GM21529 (cell line): ENCODE data around the gene PIP4K2C.

Experiments used
- ATAC-seq: cut with Tn5 transposase; IDR thresholded peaks from one replicate; pipeline ENCODE4 v1.9.1; 2021; ENCODE audit not compliant: unreplicated experiment

The PIP4K2C gene

GRCh38 chr12:57590864-57591781, at the start of gene PIP4K2C:
PIP4K2C (plus strand) TSS chr12:57591192; CDS start chr12:57591290, 98 bp downstream.
- ATAC-seq: peak; percentile 96

GRCh38 chr12:57541717-57542116, 49.3 kb upstream of the PIP4K2C start:
- no peak for ATAC-seq

GRCh38 chr12:57543581-57543980, 47.4 kb upstream of the PIP4K2C start:
- ATAC-seq: no peak

DNA sequence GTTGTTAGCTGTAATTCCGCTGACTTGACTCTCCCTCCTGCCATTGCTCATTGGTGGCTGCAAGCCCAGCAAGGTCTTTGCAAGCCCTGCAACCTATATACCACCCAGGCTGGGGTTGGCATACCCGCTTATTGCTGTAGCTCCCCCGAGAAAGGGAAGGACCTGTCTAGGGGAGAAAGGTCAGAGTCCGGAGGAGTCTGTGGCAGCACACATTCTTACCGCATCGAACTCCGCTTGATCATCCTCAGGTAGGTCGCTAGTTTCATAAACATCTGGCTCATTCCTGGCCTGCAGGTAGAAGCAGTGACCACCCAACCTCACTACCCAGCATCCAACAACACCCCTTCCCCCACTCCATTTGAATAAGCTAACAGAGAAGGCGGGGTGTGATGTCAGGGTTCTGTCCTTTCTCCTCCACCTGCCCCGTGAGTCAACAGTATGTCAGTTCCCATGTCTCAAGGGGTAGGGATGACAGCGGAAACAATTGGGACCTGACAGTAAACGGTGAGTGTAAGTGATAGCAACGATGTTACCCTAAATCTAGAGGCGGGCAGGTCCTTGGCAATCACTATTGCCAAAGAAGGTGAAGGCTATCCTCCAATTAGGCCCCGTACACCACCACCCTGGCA, 45.1 kb upstream of the PIP4K2C start:
- no peak for ATAC-seq

GRCh38 chr12:57546438-57547287, 44.3 kb upstream of the PIP4K2C start, which contains the start of gene DCTN2:
DCTN2 (minus strand) TSS chr12:57547192; CDS start chr12:57547063, 129 bp downstream.
- peak; percentile 99 for ATAC-seq

- no peak for ATAC-seq
Measured at GRCh38 chr12:57547288-57548012, 43.5 kb upstream of the PIP4K2C start.

GRCh38 chr12:57548013-57548315, 43.0 kb upstream of the PIP4K2C start:
- no peak for ATAC-seq

- no peak for ATAC-seq
Measured at GRCh38 chr12:57548488-57548887, 42.5 kb upstream of the PIP4K2C start.

DNA sequence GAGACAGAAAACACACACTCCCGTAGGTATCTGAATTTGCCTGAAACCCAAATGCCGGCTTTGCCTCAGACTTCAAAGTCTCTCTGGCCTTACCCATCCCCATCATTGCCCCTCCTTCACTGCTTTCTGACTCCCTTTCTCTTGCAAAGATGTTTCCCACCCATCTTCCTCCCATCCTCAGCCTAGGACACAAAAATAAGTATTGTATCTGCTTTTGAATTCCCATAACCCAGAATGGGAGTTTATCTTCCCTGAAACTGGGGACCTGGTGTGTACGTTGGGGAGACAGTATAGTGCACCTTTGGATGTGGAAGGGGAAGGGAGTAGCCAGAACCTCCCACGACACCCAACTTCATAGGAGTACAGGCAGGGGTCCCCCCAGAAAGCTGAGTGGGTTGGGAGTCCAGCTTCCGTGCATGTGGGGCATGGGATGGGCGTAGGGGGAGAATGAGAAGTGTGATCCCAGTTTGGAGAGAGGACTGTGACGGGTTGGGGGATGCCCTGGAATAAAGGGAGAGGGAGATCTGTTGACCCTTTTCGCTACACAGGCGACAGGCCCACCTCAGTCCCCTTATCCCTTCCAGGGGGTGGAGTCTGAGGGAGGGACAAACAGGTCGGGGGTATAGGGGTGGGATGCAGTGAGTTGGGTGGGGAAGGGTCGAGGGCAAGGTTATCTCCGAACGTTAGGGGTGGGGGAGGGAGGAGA, 41.6 kb upstream of the PIP4K2C start:
- ATAC-seq: no peak

DNA sequence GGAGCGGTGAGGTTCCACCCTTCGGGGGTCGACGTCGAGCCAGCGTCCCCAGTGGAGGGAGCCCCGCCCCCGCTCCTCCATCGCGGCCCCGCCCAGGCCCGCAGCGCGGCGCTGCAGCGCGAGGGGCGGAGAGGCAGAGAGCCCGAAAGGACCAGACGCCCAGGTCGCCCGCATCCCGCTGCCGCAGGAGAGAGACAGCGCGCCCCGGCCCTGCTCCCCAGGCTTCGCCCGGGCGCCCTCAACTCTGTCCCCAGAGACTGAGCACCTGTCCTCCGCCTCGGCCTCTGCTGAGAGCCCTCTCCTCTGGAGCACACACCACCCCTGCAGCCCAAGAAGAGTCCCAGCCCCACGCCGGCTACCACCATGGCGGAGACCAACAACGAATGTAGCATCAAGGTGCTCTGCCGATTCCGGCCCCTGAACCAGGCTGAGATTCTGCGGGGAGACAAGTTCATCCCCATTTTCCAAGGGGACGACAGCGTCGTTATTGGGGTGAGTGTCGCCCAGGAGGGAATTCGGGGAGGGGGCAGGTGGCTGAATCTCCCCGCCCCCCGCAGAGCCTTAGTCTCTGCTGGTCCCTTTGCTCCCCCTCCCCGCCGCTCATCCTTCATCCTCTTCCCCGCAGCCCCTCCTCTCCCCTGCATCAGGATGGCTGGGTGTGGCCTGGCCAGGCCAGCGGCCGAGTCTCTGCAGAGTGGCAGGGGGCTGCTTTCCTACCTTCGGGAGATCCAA, 40.9 kb upstream of the PIP4K2C start, which contains the start of gene KIF5A:
KIF5A (plus strand) TSS at position 136 of the 732 bp plus-strand sequence; CDS start at position 364, 228 bp downstream.
- no peak for ATAC-seq

DNA sequence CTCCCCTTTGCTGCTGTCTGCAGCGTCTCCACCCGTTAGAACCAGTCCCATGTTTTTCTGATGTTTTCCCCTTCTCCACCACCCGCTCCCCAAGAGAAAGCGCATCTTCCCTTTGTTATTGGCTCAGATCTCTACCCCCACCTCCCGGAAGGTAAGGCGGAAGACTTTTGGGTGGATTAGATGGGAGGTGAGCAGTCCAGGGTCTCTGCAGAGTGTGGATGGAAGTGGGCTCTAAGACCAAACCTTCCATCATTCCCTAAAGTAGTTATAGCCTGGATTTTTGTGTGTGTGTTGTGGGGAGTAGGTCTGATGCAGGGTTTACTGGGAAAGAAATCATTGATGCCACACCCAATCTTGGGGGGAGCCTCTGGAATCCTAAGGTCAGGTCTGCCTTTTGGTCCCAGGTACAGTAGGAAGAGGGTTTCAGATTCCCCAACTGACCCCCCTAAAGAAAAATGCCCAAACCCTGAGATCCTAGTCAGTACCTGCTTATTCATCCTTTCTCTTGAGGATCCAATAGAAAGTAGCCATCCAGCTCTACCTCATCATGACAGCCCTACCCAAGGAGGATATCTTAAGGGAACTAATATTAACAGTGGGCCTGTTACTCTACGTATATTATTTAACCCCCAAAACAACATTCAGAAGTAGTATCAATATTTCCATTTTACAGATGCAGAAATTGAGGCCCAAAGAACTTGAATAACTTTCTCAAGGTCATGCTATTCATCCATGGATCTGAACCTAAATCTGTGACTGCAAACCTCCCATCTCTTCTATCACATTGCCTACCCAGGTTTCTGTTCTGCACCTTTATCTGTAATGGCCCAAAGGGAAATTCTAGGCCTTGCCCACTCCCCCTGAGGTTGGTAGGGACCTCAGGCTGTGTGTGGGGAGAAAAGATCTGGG, 40.1 kb upstream of the PIP4K2C start:
- ATAC-seq: no peak

DNA sequence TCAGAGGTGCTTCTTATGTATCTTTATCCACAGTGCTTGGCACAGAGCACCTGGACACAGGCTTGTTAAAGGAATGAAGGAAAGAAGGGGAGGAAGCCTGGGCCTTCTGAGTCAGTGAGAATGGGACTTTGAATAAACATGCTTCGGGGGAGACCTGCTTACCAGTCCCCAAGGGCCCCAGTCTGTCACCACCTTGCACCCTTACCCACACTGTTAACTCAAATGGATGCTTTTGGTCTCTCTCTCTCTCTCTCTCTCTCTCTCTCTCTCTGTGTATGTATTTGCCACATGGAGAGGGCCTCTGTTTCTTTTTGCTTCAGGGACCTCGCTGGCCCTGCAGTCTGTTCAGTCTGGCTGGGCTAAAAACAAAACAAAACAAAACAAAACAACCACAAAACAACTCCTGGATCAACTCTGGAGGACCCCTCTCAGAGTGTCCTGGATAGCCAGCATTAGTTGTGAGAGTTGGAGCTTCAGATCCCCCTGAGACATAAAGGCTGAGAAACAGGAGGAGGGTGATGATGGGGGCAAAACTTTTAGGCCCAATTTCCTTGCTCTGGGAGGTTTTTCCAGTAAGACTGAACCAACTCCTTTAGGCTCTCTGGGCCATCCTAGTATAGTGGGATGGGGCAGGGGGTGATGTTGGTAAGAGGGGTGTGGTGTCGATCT, 39.2 kb upstream of the PIP4K2C start:
- ATAC-seq: no peak

DNA sequence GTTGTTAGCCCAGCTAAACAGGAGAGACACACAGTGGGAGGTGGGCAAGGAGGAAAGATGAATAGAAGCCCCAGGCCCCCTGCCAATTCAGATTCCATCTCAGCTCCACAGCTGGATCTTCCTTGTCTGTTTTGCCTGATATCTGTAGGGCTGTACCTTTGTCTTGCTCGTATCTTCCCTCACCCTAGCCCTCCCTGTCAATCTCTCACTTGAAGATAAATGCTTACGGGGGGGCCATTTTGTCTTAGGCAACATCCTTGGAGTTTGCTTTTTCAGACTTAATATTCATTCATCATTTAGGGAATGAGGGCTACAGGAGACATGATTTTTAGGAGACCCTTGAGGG, 38.7 kb upstream of the PIP4K2C start:
- no peak for ATAC-seq

DNA sequence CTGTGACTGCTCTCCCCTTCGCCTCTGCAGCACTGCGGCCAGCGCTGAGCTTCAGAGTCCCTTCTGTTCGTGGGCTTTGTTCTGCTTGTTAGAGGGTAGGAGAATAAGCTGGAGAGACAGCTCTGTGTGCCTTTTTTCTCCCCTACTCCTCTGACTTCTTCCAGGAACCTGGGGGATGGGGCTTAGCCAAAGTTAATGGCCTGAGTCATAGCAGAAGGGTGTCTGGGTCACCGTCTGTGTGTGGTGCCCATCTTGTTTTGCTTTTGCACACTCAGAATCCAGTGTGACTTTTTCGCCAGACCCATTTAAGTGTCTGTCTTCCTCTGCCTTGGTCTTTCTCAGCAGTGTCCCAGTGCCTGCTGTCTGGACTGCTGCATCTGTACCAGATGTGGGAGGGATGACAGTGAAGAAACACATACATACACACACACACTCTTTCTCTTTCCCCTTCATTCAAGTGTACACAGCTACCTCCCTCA, 38.1 kb upstream of the PIP4K2C start:
- ATAC-seq: no peak

DNA sequence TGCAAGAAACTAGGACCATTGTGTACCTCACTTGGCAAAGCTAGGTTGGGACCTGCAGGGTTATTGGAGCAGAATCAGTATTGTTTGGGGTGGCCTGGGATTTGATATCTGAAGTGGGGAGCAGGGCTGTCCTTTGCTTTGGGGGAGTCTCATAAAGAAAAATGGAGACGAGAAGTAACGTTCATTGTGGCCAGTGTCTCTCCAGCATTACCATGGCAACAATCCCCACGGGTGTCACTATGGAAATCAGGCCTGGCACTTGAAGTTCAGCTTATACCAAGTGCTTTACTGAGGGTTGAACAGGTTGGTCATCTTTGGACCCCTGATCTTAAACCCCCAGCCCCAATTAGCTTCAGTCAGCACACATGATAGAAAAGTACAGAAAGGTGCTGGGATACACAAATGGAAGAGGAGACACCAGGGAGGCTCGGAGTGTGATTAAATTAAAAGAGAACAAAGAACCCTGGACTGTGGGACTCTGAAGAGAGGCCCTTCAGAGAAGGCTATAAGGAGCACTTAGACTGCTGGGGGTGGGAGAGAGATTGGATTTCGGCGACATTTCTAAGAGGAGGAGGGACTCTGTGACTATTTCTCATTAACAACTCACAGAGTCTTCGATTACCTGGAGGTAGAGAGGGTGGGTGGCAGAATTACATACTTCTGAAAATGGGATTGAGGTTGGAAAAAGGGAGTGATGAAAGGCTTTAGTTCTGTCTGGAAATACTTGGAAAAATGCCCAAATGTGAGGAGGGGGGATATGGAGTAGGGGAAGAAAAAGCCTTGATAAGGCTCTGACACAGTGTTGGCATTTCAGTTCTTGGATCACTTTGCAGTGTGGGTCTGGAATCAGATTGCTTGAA, 37.4 kb upstream of the PIP4K2C start:
- no peak for ATAC-seq

DNA sequence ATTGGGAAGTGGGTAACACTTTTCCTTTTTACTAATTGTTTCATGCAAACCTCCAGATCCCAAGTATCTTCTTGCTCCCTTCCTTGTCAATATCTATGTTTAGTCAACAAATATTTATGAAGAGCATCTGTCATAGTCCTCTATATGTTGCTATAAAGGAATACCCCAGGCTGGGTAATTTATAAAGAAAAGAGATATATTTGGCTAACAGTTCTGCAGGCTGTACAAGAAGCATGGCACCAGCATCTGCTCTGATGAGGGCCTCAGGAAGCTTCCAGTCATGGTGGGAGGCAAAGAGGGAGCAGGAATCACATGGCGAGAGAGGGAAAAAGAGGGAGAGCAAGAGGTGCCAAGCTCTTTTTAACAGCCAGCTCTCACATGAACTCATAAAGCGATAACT, 36.5 kb upstream of the PIP4K2C start:
- no peak for ATAC-seq

DNA sequence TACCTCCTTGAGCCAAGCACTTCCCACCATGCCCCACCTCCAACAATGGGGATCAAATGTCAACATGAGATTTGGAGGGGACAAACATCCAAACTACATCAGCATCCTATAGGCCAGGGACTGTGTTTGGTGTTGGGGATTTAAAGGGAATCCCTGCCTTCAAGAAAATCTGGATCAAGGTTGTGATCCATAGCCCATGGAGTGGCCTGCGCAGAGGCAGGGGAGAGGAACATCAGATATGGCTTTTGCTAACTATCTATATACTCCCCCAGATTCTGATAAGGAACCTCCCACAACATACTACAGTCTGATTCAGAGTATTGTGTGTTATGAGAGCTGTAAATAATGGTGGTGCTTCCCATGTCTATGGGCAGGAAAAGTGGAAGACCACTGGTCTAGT, 36.1 kb upstream of the PIP4K2C start:
- ATAC-seq: no peak
